HCT116 (cell line): ENCODE measurements around the gene ANKRD6.

Experiments used
- CTCF ChIP-seq, 3 experiments: fragments of 200-600 bp in 1 of 3; sonication (generic) in 1 of 3; IDR thresholded peaks in 2 of 3; conservative IDR thresholded peaks in 1 of 3; 2 replicates each; pipeline ENCODE4 v1.5.1; 2012 to 2017; ENCODE audit warnings: low read depth in 2 of 3, low read length in 2 of 3, antibody characterized with exemption in 1 of 3, borderline replicate concordance in 1 of 3, control low read depth in 1 of 3, mild to moderate bottlenecking in 1 of 3, mixed read lengths in 1 of 3, mixed run types in 1 of 3, moderate library complexity in 1 of 3; ENCODE audit not compliant: insufficient read depth in 1 of 3
- EZH2phosphoT487 ChIP-seq: fragments of 200-600 bp; IDR thresholded peaks from 2 replicates; pipeline ENCODE4 v1.6.1; 2018; ENCODE audit warnings: antibody characterized with exemption, borderline replicate concordance
- JUND ChIP-seq: IDR thresholded peaks from 2 replicates; pipeline ENCODE4 v1.6.1; 2012
- POLR2A ChIP-seq: IDR thresholded peaks from 2 replicates; pipeline ENCODE4 v1.7.0; 2011; ENCODE audit warnings: borderline replicate concordance; ENCODE audit not compliant: insufficient read depth, insufficient read length; ENCODE audit errors: extremely low read depth
- POLR2AphosphoS5 ChIP-seq: IDR thresholded peaks from 2 replicates; pipeline ENCODE4 v1.6.1; 2011; ENCODE audit warnings: mild to moderate bottlenecking, low read depth, low read length, moderate library complexity
- RAD21 ChIP-seq: IDR thresholded peaks from 2 replicates; pipeline ENCODE4 v1.6.1; 2012; ENCODE audit warnings: low read depth, mild to moderate bottlenecking
- TF ChIP-seq, protein P1 (sequence below): IDR thresholded peaks from 2 replicates; pipeline ENCODE4 v1.6.1; 2012; ENCODE audit warnings: low read depth

DNA sequence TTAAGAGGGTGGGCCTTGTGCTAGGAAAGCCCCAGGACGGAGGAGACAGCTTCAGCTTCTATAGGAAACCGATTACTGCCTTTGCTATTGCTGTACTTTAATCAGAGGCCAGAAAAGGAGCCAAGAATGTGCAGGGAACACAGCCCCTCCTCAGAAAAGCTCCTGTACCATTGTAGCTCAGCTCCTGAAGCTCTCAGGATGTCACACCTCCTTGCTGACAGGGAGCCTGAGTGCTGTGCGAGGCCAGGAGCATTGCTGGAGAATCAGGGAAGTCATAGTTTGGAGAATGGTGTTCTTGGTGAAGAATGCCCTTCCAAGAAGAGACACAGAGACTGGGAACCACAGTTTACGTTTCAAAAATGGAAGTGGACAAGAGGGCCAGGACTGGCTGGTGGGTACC lies 158.8 kb downstream of the ANKRD6 start:
- TF ChIP-seq CTCF (IDR thresholded peaks at IDR 0.05 in 2 of 3, conservative IDR thresholded peaks at IDR 0.05 in 1 of 3; ENCODE audit: borderline replicate concordance in 1 of 3, insufficient read depth in 1 of 3, low read depth in 2 of 3, low read length in 2 of 3) (no peak), EZH2phosphoT487 (no peak), JUND (no peak), RAD21 (no peak), POLR2AphosphoS5 (no peak), POLR2A (no peak)
- TF ChIP-seq, protein P1, sequence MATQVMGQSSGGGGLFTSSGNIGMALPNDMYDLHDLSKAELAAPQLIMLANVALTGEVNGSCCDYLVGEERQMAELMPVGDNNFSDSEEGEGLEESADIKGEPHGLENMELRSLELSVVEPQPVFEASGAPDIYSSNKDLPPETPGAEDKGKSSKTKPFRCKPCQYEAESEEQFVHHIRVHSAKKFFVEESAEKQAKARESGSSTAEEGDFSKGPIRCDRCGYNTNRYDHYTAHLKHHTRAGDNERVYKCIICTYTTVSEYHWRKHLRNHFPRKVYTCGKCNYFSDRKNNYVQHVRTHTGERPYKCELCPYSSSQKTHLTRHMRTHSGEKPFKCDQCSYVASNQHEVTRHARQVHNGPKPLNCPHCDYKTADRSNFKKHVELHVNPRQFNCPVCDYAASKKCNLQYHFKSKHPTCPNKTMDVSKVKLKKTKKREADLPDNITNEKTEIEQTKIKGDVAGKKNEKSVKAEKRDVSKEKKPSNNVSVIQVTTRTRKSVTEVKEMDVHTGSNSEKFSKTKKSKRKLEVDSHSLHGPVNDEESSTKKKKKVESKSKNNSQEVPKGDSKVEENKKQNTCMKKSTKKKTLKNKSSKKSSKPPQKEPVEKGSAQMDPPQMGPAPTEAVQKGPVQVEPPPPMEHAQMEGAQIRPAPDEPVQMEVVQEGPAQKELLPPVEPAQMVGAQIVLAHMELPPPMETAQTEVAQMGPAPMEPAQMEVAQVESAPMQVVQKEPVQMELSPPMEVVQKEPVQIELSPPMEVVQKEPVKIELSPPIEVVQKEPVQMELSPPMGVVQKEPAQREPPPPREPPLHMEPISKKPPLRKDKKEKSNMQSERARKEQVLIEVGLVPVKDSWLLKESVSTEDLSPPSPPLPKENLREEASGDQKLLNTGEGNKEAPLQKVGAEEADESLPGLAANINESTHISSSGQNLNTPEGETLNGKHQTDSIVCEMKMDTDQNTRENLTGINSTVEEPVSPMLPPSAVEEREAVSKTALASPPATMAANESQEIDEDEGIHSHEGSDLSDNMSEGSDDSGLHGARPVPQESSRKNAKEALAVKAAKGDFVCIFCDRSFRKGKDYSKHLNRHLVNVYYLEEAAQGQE, result no peak
